ENCODE results near the gene CDCA4.
"Not testable (repeated sequence)": the region's sequence is repeated elsewhere in the genome, so short reads cannot be mapped to it uniquely, and the experiment has no call there.

Gene CDCA4
- total RNA-seq: 23.9 to 40.7 reads per million in 2 donors

DNA sequence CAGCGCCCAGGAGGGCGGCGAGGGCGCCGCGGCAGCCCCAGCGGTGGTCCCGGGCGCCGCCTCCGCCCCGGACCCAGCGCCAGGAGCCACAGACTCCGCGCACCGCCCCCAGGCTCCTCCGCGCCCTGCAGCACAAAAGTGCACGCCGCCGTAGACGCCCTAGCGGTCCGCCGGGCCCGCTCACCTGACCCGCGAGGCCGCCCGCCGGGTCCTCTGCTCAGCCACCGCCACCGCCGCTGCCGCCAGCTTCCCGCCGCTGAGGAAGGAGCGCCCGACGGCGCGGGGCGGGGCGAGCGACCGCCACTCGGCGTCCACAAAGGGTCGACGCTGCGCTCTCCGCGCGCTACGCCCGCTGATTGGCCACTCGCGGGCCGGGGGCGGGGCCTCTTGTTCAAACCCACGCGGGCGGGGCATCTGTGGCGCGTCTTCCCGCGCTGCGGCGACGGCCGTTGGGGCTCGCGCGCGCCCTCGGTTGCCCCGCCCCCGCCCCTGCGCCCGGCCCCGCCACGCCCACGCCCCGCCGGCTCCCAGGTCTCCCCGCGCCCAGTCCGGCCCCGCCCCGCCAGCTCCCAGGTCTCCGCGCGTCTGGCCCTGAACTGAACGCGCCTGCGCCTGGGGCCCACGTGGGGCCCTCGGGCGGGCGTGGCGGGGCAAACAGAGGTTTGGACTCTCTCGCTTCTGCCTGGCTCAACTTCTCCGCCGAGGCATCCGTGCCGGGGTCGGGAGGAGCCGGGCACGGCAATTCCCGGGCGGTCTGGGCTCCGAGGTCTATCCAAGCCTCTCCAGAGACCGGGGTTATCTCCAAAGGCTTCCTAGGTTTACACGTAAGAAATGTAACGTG, at the start of gene CDCA4:
Gene CDCA4 (minus strand): TSS at position 269 of the 841 bp plus-strand sequence. CDS start 9,154 bp downstream, outside the sequence.
- DNase-seq: peak; percentile 96

DNA sequence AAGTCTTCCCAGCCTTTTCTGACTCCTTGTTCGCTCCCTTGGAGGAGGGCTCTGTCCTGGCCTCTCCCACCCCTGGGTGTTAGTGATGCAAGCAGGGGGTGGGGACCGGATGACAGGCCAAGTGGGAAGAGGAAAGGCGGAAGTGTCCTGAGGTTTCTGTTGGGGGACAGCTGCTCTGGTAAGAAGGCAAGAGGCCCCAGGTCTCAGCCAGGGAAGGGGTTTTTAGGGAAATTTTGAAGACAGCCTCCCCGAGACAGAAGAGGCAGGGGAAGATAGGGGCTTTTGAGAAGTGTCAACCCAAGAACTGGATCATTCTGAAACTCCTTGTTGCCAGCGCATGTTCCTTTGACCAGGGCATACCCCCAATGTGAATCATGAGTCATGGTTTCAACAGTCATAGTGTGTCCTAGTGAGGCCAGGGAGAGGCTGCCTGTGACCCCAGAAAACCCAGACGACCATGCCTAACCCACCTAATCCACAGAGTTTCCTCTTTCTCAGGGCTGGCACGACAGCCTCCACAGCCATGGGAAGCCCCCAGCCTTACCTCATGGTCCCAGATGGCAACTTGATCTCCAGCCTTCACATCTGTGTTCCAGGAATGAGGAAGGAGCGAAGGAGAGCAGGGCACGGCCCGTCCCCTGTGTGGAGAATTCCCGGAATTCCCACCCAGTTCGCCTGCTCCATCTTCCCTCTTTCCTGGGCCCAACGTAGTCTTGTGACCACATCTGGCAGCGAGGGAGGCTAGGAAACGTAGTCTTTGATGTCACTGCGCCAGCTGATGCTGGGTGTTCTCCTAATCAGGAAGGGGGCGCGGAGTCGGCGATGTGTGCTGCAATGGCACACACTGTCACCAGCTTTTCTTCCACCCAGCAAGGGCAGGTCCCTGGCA, 49.2 kb upstream of the CDCA4 start:
- DNase-seq: no peak

DNA sequence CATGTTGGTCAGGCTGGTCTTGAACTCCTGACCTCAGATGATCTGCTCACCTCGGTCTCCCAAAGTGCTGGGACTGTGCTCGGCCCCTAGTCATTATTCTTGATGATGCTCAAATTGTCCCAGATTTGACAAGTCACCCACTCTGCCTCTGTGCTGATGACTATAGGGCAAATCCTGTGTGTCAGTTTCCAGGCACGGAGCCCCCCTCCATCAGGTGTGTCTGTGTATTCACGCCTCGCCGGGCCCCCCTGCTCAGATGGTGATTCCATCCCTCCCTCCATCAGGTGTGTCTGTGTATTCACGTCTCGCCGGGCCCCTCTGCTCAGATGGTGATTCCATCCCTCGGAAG, 48.6 kb upstream of the CDCA4 start:
- no peak for DNase-seq

GRCh38 chr14:105068818-105069217, 47.9 kb upstream of the CDCA4 start:
- no peak for DNase-seq

DNA sequence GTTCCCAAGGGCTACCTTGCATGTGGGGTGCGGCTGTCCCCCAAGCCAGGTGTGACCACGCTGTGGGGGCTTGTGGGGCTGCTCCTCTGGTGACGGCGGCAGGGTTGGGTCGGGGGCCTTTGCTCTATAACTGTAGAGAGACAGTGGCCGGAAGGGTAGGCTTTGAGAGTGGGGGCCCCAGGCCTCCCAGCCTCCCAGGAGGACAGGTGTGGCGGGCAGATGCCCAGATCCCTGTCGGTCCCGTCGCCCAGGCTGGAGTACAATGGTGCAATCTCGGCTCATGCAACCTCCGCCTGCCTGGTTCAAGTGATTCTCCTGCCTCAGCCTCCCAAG, 47.1 kb upstream of the CDCA4 start:
- no peak for DNase-seq

GRCh38 chr14:105067140-105067968, 46.5 kb upstream of the CDCA4 start:
- peak; percentile 49 for DNase-seq

DNA sequence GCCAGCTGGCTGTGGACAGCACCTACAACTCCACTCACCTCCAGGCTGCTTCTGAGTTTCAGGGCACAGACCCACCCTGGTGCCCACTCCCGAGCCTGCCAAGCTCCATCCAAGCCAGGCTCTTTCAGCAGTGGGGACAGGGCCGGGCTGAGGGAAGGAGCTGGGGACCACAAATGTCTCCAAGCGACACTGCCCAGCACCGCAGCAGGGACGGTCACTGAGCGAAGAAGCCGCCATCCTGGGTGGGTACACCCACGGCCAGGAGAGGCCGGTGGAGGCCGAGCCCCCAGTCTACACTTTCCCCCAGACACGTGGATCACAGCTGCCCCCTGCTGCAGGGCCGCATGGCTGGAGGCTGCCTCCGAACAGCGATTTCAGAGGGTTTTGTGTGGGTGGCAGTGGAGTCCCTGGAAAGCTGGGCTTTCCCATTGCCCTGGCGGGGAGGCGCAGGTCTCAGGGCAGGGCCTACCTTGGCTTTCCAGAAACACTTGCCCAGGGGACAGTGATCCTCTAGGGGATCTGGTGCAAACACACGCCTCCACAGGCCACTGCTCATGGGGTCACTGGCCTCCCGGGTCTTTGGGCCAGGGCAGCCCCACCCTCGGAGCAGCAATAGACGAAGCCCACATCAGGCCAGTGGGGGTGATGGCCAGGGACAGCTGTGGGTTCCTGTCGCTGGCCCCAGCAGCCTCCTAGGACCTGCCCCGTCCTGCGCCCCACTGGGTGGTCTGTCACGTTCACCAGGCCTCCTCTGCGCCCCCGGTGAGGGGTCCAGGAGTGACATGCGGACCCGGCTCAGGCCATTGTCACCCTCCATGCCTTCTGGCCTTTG, 45.6 kb upstream of the CDCA4 start:
- DNase-seq: no peak

- DNase-seq: peak; percentile 84
These were observed 44.7 kb upstream of the CDCA4 start, which contains the start of gene GPR132 for GRCh38 chr14:105065280-105066228. Gene GPR132, minus strand, starts transcription at chr14:105065430. Its CDS starts 10,010 bp downstream, at chr14:105055420.

DNA sequence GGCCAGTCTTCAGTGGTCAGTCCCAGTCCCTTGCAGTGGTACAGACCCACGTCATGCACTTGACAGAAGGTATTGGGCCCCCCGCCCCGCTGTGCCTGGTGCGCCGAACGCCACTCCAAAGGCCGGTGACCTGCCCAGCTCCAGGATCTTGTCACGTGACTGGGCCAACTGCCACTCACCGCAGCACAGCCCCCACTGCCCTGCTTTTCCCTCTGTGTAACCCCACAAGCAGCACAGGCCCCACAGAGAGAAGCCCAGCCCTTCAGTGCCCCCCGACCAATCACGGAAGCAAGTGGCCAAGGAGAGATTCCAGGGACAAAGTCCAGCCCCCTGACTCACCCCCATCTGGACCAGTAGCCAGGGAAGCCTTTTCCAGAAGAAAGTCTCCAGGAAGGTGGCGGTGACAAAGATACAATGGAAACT, 43.8 kb upstream of the CDCA4 start:
- DNase-seq: no peak

GRCh38 chr14:105064001-105064400, 43.1 kb upstream of the CDCA4 start:
- DNase-seq: no peak

- DNase-seq: not testable (repeated sequence)
These were observed 42.6 kb upstream of the CDCA4 start for GRCh38 chr14:105063506-105063905.

GRCh38 chr14:105063056-105063455, 42.2 kb upstream of the CDCA4 start:
- no peak for DNase-seq

GRCh38 chr14:105062048-105062433, 41.2 kb upstream of the CDCA4 start:
- DNase-seq: no peak

- DNase-seq: peak; percentile 40
These were observed 40.7 kb upstream of the CDCA4 start for GRCh38 chr14:105061428-105062047.

DNA sequence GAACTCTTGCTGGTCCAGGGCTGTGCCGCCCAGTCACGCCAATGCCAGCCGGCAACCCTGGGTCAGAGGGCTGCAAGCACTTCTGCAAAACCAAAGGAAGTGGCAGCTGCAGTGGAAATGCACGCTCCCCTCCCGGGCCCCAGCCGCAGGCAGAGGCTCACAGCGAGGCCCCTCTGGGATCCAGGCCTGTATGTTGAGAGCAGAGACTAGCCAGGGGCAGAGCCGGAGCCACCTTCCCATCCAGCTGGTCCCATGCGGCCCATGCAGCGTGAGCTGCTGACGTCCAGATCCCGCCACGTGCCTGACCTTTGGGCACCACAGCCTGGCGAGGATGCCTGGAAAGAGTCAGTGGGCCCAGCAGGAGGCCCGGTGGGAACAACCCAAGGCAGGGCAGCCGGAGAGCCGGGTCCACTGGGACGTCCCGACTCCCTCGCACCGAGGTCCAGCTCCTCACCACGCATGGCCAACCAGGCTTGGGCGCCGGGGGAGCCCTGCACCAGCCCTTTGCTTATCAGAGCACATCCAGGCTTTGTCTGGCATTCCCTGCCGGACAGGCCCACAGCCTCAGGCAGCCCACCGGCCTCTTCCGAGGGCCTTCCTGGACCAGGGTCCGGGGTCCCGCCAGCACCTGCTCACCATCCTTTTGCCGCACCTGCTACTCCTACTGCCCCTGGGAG, 40.0 kb upstream of the CDCA4 start:
- no peak for DNase-seq

- DNase-seq: no peak
These were observed 39.2 kb upstream of the CDCA4 start for GRCh38 chr14:105059925-105060565.

GRCh38 chr14:105059035-105059924, 38.4 kb upstream of the CDCA4 start:
- DNase-seq: peak; percentile 54

- no peak for DNase-seq
These were observed 37.7 kb upstream of the CDCA4 start for GRCh38 chr14:105058521-105059034.
